GM12874 (cell line): ENCODE results near the gene GSTA4.

Experiments used
- CTCF ChIP-seq: IDR thresholded peaks from 2 replicates; pipeline ENCODE4 v1.5.1; 2011; ENCODE audit warnings: low read depth, mild to moderate bottlenecking, control low read depth, low read length, moderate library complexity; ENCODE audit not compliant: insufficient read depth

The GSTA4 gene

GRCh38 chr6:53027131-53027718 is 32.1 kb upstream of the GSTA4 start:
- no peak for TF ChIP-seq CTCF

- TF ChIP-seq CTCF: no peak
Measured at GRCh38 chr6:53026526-53026925, 31.4 kb upstream of the GSTA4 start.

- TF ChIP-seq CTCF: no peak
Measured at GRCh38 chr6:53023323-53023722, 28.2 kb upstream of the GSTA4 start.

- TF ChIP-seq CTCF: no peak
Measured at GRCh38 chr6:53020005-53020744, 25.1 kb upstream of the GSTA4 start.

- TF ChIP-seq CTCF: no peak
Measured at GRCh38 chr6:53018446-53018845, 23.4 kb upstream of the GSTA4 start.

- no peak for TF ChIP-seq CTCF
Measured at GRCh38 chr6:53015486-53015885, 20.4 kb upstream of the GSTA4 start.

GRCh38 chr6:53014744-53015143 is 19.7 kb upstream of the GSTA4 start:
- TF ChIP-seq CTCF: no peak
